K562 (cell line): ENCODE data around the gene ZBTB44. TPM values are rescaled to one million over a fixed set of nuclear protein-coding genes. Genes with fewer than 3 reads are reported as not detected.

ENCODE experiments used
- ATAC-seq: fragments of 200-7000 bp; cut with Tn5 transposase; 3 replicates; pipeline ENCODE4 v1.9.1; 2020; ENCODE audit warnings: moderate library complexity
- BruUV-seq: library from RNA; stranded (reverse); fragments of 400-500 nt; replicated peaks from 2 replicates; lab custom pipeline; 2021; lab: Mats Ljungman, UMichigan
- CTCF ChIA-PET: fragments of 300-600 bp; formaldehyde crosslinking; extraction: SDS; loops from one replicate; lab custom pipeline; 2021; ENCODE audit warnings: low intra/inter-chr PET ratio; lab: Yijun Ruan, JAX
- POLR2A ChIA-PET: fragments of 300-600, 350-650 bp; sonication (Branson Sonifier 250); formaldehyde crosslinking; extraction: SDS; loops from one replicate; lab custom pipeline; 2021; ENCODE audit warnings: antibody characterized with exemption, inconsistent platforms; lab: Yijun Ruan, JAX
- DNase-seq, 4 experiments: peaks; one replicate each; pipeline versions ENCODE4 v3.0.0 to v3.0.0-alpha.2; 2011 to 2018; ENCODE audit warnings: low spot score in 3 of 4, mixed read lengths in 3 of 4; ENCODE audit errors: extremely low read depth in 1 of 4
- FAIRE-seq: peaks from 2 replicates; lab custom pipeline; 2011; peaks lifted over from hg19 to GRCh38; lab: Jason Lieb, UNC
- H2AFZ ChIP-seq: 2 replicates; pipeline ENCODE4 v1.6.0; 2011; ENCODE audit warnings: low read depth, low read length, control low read depth, inconsistent platforms
- H3K27ac ChIP-seq: fragments of 200-600 bp; 3 replicates; pipeline ENCODE4 v1.8.0; 2011; ENCODE audit warnings: low read depth, mild to moderate bottlenecking, control low read depth, inconsistent platforms, low read length, moderate library complexity, mixed read lengths; ENCODE audit errors: extremely low read depth
- H3K27me3 ChIP-seq, 2 experiments: fragments of 300-600 bp in 1 of 2; 2 replicates in 1 of 2; 3 replicates in 1 of 2; pipeline versions ENCODE4 v1.6.0 to v1.8.0; 2011; ENCODE audit warnings: inconsistent platforms in 2 of 2, low read length in 2 of 2, mild to moderate bottlenecking in 1 of 2, mixed read lengths in 1 of 2, moderate library complexity in 1 of 2; ENCODE audit not compliant: control insufficient read depth in 2 of 2, insufficient read depth in 2 of 2
- H3K36me3 ChIP-seq: fragments of 300-600 bp; 3 replicates; pipeline ENCODE4 v1.8.0; 2011; ENCODE audit warnings: mild to moderate bottlenecking, low read length, inconsistent platforms; ENCODE audit not compliant: control insufficient read depth, insufficient read depth
- H3K4me1 ChIP-seq, 2 experiments: fragments of 200-600 bp in 1 of 2; replicated peaks in 1 of 2; 2 replicates in 1 of 2; 3 replicates in 1 of 2; pipeline versions ENCODE4 v1.5.1 to v1.8.0; 2011; ENCODE audit warnings: inconsistent platforms in 2 of 2, low read length in 2 of 2, mild to moderate bottlenecking in 1 of 2, mixed read lengths in 1 of 2, moderate library complexity in 1 of 2; ENCODE audit not compliant: control insufficient read depth in 2 of 2, insufficient read depth in 2 of 2
- H3K4me2 ChIP-seq: 2 replicates; pipeline ENCODE4 v1.6.1; 2011; ENCODE audit warnings: low read length, control low read depth, inconsistent platforms, mixed read lengths; ENCODE audit not compliant: insufficient read depth
- H3K4me3 ChIP-seq: fragments of 200-600 bp; sonication (generic), shearing (Covaris generic); 2 replicates; pipeline ENCODE4 v1.5.1; 2016; ENCODE audit warnings: control low read depth, inconsistent platforms
- H3K79me2 ChIP-seq: fragments of 200-600 bp; 3 replicates; pipeline ENCODE4 v1.8.0; 2011; ENCODE audit warnings: low read length, inconsistent platforms; ENCODE audit not compliant: control insufficient read depth, insufficient read depth
- H3K9ac ChIP-seq, 2 experiments: 2 replicates each; pipeline versions ENCODE4 v1.6.0 to v1.6.1; 2011; ENCODE audit warnings: low read depth in 2 of 2, low read length in 2 of 2, control low read depth in 1 of 2, inconsistent platforms in 1 of 2, mild to moderate bottlenecking in 1 of 2, mixed read lengths in 1 of 2; ENCODE audit not compliant: insufficient read depth in 1 of 2
- H3K9me1 ChIP-seq: one replicate; pipeline ENCODE4 v1.6.0; 2011; ENCODE audit warnings: inconsistent platforms, mild to moderate bottlenecking, low read length, moderate library complexity; ENCODE audit not compliant: control insufficient read depth, insufficient read depth
- H3K9me3 ChIP-seq: replicated peaks from 2 replicates; pipeline ENCODE4 v1.5.1; 2011; ENCODE audit warnings: low read depth, low read length, inconsistent platforms; ENCODE audit not compliant: control insufficient read depth, insufficient read depth
- H4K20me1 ChIP-seq: replicated peaks from 2 replicates; pipeline ENCODE4 v1.6.1; 2011; ENCODE audit warnings: low read length, inconsistent platforms, mixed read lengths; ENCODE audit not compliant: control insufficient read depth, insufficient read depth
- ELF4 ChIP-seq: fragments of 450-650 bp; formaldehyde crosslinking; IDR thresholded peaks from 2 replicates; pipeline ENCODE4 v1.4.0; 2022; ENCODE audit warnings: missing genetic modification characterization
- KHSRP ChIP-seq: fragments of 450-650 bp; IDR thresholded peaks from 2 replicates; pipeline ENCODE4 v1.6.1; 2017
- MITF ChIP-seq: IDR thresholded peaks from 2 replicates; pipeline ENCODE4 v1.6.1; 2014; ENCODE audit warnings: antibody characterized with exemption
- PRMT5 ChIP-seq: sonication (generic); formaldehyde crosslinking; IDR thresholded peaks from 2 replicates; pipeline ENCODE4 v1.5.0; 2020; ENCODE audit warnings: missing genetic modification reagents
- SNAPC5 ChIP-seq: fragments of 250-450 bp; sonication (Bioruptor Pico); IDR thresholded peaks from 2 replicates; pipeline ENCODE4 v1.8.0; 2021; ENCODE audit warnings: moderate library complexity, mild to moderate bottlenecking, inconsistent platforms
- TRIM28 ChIP-seq: fragments of 450-650 bp; IDR thresholded peaks from 2 replicates; pipeline ENCODE4 v1.6.1; 2017
- ZNF280A ChIP-seq: fragments of 450-650 bp; IDR thresholded peaks from 2 replicates; pipeline ENCODE4 v1.6.1; 2018; ENCODE audit warnings: mild to moderate bottlenecking, low read depth; ENCODE audit not compliant: partially characterized antibody
- ZNF551 ChIP-seq: fragments of 250-450 bp; sonication (Bioruptor Pico); IDR thresholded peaks from 2 replicates; pipeline ENCODE4 v1.5.0; 2021; ENCODE audit warnings: mild to moderate bottlenecking, moderate library complexity
- ZNF695 ChIP-seq: fragments of 450-650 bp; formaldehyde crosslinking; IDR thresholded peaks from 2 replicates; pipeline ENCODE4 v1.4.0; 2020; ENCODE audit warnings: mild to moderate bottlenecking, moderate library complexity
- WGBS: fragments of 100-300 bp; shearing (Covaris generic); methylation state at CpG from one replicate; pipeline ENCODE4 v1.1.6; 2016; ENCODE audit warnings: low coverage, mixed read lengths; ENCODE audit not compliant: insufficient coverage; ENCODE audit errors: missing lambda C conversion rate; 5-methylcytosine and 5-hydroxymethylcytosine counted together
- in situ Hi-C: fragments of 300-500 bp; cut with MboI; formaldehyde crosslinking; loops from 4 replicates; pipeline ENCODE4 v1.15.0; 2018; ENCODE audit warnings: inconsistent platforms, mixed read lengths
- intact Hi-C: fragments of 100-400 bp; cut with micrococcal nuclease; formaldehyde crosslinking; loops from 2 replicates; pipeline ENCODE4 v1.14.2; 2022
- polyA plus RNA-seq, 8 experiments: library from polyadenylated mRNA; depleted of rRNA in 4 of 8; stranded (reverse) in 5 of 8; unstranded in 3 of 8; fragments of >200 nt; fragmentation: Nextera tagmentation in 2 of 8; fragmentation: Illumina TruSeq in 1 of 8; extraction: Ambion mirVana in 2 of 8; extraction: Trizol in 1 of 8; gene quantifications; 2 replicates each; pipeline versions ENCODE4 v1.2.1 to v1.2.3, GENCODE V29; 2011 to 2014; ENCODE audit warnings: inconsistent platforms in 1 of 8, missing spikeins in 1 of 8
- total RNA-seq, 7 experiments: library from RNA; depleted of rRNA in 6 of 7; stranded (reverse); fragments of >200 nt in 6 of 7; fragmentation: Illumina TruSeq in 2 of 7; extraction: Trizol in 2 of 7; gene quantifications; 2 replicates each; pipeline versions ENCODE4 v1.2.1 to v1.2.3, GENCODE V29; 2011 to 2021; ENCODE audit warnings: low replicate concordance in 1 of 7

Gene ZBTB44
- total and polyA plus RNA-seq, 9 of the 15 experiments (the other 6 are each of a cell fraction or from before 2014, with no cell fraction given): 4.7 to 27.1 (median 17.3) TPM

- DNase-seq (no peak), FAIRE-seq (no peak), ATAC-seq (no peak)
- intact Hi-C loops (no loop called here), in situ Hi-C loops (no loop called here)
- no peaks in the 10 kb centered on the region for H3K4me1 ChIP-seq
- no peaks in the 10 kb centered on the region for H3K9me3 ChIP-seq
- peaks cover 18% of the 10 kb centered on the region; the same call in 2 of the 3 replicates for H3K36me3 ChIP-seq
- H3K4me3 ChIP-seq: no peak overlapping the region
- H3K27ac ChIP-seq: no peak overlapping the region
- 88% methylated on average over 6 of the region's 6 CpGs for WGBS
- POLR2A ChIA-PET: no interaction called here
- TF ChIP-seq ZNF280A (no peak), SNAPC5 (no peak), ZNF551 (no peak), MITF (no peak), TRIM28 (no peak), ZNF695 (CRISPR knock-in tag) (no peak), KHSRP (no peak), ELF4 (CRISPR knock-in tag) (no peak), PRMT5 (CRISPR knock-in tag) (no peak)
- no peaks in the 10 kb centered on the region for H4K20me1 ChIP-seq
- H2AFZ ChIP-seq: no peak overlapping the region
- CTCF ChIA-PET: no interaction called here
- no TSS peak for BruUV-seq
- no peaks in the 10 kb centered on the region for H3K9me1 ChIP-seq
- H3K9ac ChIP-seq: no peak overlapping the region
- H3K4me2 ChIP-seq: no peak overlapping the region
- no peaks in the 10 kb centered on the region for H3K27me3 ChIP-seq
- H3K79me2 ChIP-seq: peaks cover 4% of the 10 kb centered on the region; the same call in 1 of the 3 replicates
These were observed 54.0 kb downstream of the ZBTB44 start for GRCh38 chr11:130260742-130261141.
